Activated CD4-positive, alpha-beta memory T cell treated with anti-CD3 and anti-CD28 coated beads, Interleukin-2, amount 10 ng/mL, durations not matched to agents 7 days and 5 days (primary cell): ENCODE measurements around the gene SGPP1. TPM values are rescaled to one million over a fixed set of nuclear protein-coding genes. Genes with fewer than 3 reads are reported as not detected.
"Not testable (repeated sequence)": the region's sequence is repeated elsewhere in the genome, so short reads cannot be mapped to it uniquely, and the experiment has no call there.

Experiments
- CTCF ChIA-PET: fragments of 350-600 bp; sonication (Branson Sonifier 250); formaldehyde crosslinking; loops from one replicate; lab custom pipeline; 2021; ENCODE audit warnings: antibody characterized with exemption, inconsistent platforms; lab: Charles Lee
- POLR2A ChIA-PET: fragments of 350-600 bp; sonication (Branson Sonifier 250); formaldehyde crosslinking; loops from one replicate; lab custom pipeline; 2021; ENCODE audit warnings: antibody characterized with exemption; lab: Charles Lee
- DNase-seq: peaks from one replicate; pipeline ENCODE4 v3.0.0-alpha.2; 2020
- H3K27ac Mint-ChIP-seq: one replicate; pipeline ENCODE4 v1.8.0; 2021; ENCODE audit warnings: mild to moderate bottlenecking, mixed read lengths
- H3K27me3 Mint-ChIP-seq: one replicate; pipeline ENCODE4 v1.8.0; 2021; ENCODE audit warnings: mixed read lengths
- H3K36me3 Mint-ChIP-seq: one replicate; pipeline ENCODE4 v1.8.0; 2021; ENCODE audit warnings: low read depth, mixed read lengths
- H3K4me1 Mint-ChIP-seq: one replicate; pipeline ENCODE4 v1.8.0; 2021; ENCODE audit warnings: mixed read lengths
- H3K4me3 Mint-ChIP-seq: one replicate; pipeline ENCODE4 v1.8.0; 2021; ENCODE audit warnings: mild to moderate bottlenecking, mixed read lengths
- H3K9me3 Mint-ChIP-seq: one replicate; pipeline ENCODE4 v1.8.0; 2021; ENCODE audit warnings: mixed read lengths
- total RNA-seq, 2 experiments: library from RNA; stranded (reverse); gene quantifications; one replicate each; pipeline ENCODE4 v1.2.3, GENCODE V29; 2021

SGPP1 gene
- total RNA-seq, 2 experiments from 2014 or later: 19.3 to 20.6 TPM

DNA sequence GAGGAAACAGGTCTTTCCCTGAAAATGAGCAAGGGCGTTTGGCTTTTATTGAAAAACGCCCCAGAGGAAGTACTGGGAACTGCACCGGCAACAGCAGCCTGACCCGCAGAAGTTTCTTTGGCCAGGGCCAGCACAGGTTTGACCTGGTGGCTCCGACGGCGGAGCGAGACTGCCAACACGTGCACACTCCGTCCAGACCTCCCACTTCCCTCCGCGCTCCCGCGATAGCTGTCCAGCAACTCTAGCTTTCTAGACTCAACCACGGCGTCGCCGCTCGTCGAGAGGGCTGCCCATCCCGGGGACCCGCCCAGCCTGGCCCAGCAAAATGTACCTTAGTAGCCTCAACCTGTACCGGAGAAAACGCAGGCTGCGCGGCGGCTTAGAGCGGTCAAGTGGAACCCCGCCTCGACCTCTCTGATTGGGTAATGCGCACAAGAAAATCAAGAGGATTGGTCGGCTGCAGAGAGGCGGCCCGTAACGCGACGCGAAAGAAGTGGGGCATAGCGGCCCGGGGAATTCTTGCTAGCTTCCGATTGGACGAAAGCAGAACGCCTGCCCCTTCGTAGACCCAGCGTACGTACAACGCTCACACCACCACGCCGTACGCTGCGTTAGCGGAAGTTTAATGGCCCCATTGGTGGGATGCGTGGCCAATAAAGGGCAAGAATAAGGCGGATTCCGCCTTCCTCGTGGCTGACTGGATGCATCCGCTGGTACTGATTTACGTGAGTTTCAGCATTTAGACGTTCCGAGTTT is 86.2 kb downstream of the SGPP1 start, which contains the start of gene WDR89:
TSS of gene WDR89 (minus strand) at position 399 of the 756 bp plus-strand sequence. CDS start 41,929 bp downstream, outside the sequence.
- Mint-ChIP-seq H3K36me3 (peaks cover 22% of the 10 kb centered on the region), H3K27me3 (no peaks in the 10 kb centered on the region), H3K4me1 (peaks cover 38% of the 10 kb centered on the region), H3K27ac (peak within 1 kb of the TSS; percentile 89), H3K4me3 (peak within 1 kb of the TSS; percentile 80), H3K9me3 (peaks cover 5% of the 10 kb centered on the region)
- ChIA-PET POLR2A (interaction anchor here (0.6 to 3.6 kb wide), 20 partner anchors 9 to 291 kb away, joined by 3 to 57 read pairs (median 4); partner anchors contain the start of genes PPP2R5E and SGPP1), CTCF (interaction anchor here (0.5 to 3.8 kb wide), 14 partner anchors 8 to 252 kb away, joined by 3 to 20 read pairs (median 4); partner anchors contain the start of gene PPP2R5E)
- peak; percentile 98 for DNase-seq

DNA sequence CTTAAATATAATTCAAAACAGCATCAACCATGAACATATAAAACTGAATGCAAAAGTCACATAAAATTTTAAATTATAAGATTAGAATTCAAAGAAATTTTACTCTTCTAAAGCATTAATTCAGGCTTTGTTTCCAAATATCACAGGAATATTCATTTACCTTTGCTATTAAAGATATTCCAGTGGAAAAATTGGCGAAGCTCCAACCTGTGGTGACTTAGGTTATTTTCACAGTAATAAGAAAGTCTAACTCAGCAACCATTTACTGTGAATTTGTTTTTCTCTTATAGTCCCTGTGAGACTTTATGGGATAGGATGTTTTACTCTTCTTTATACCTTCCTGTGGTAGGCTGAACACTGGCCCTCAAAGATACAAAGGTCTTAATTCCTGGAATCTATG is 89.4 kb downstream of the SGPP1 start:
- peak overlapping the region; percentile 55 for H3K27ac Mint-ChIP-seq
- H3K36me3 Mint-ChIP-seq: peaks cover 44% of the 10 kb centered on the region
- ChIA-PET CTCF (interaction anchor here (0.7 kb wide), 1 partner anchor 74 kb away, joined by 3 read pairs; no protein-coding TSS in a partner anchor), POLR2A (no interaction called here)
- DNase-seq: no peak
- H3K4me3 Mint-ChIP-seq: peak overlapping the region; percentile 14
- H3K9me3 Mint-ChIP-seq: peaks cover 21% of the 10 kb centered on the region
- H3K4me1 Mint-ChIP-seq: peaks cover 49% of the 10 kb centered on the region
- no peaks in the 10 kb centered on the region for H3K27me3 Mint-ChIP-seq

DNA sequence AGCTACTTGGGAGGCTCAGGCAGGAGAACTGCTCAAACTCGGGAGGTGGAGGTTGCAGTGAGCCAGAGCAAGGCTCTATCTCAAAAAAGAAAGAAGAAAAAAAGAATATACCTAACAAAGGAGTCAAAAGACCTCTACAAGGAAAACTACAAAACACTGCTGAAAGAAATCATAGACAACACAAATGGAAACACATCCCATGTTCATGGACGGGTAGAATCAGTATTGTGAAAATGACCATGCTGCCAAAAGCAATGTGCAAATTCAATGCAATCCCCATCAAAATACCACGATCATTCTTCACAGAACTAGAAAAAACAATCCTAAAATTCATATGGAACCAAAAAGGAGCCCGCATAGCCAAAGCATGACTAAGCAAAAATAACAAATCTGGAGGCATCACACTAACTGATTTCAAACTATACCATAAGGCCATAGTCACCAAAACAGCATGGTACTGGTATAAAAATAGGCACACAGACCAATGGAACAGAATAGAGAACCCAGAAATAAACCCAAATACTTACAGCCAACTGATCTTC is 91.7 kb downstream of the SGPP1 start:
- Mint-ChIP-seq H3K9me3 (peaks cover 21% of the 10 kb centered on the region), H3K4me1 (peaks cover 45% of the 10 kb centered on the region), H3K36me3 (peaks cover 44% of the 10 kb centered on the region)
- DNase-seq, H3K27me3 Mint-ChIP-seq, H3K27ac Mint-ChIP-seq, H3K4me3 Mint-ChIP-seq, CTCF ChIA-PET: not testable (repeated sequence)
- POLR2A ChIA-PET: interaction anchor here (1.3 kb wide), 1 partner anchor 9 kb away, joined by 3 read pairs; no protein-coding TSS in a partner anchor

Other genes with a start within 250 kb of the SGPP1 start
- 10 to 100 TPM; 44.8 to 46.3 TPM for gene PPP2R5E, start 184.7 kb downstream of the SGPP1 start, total RNA-seq
- 10 to 100 TPM; 20.1 to 21.9 TPM for gene WDR89, start 86.2 kb downstream of the SGPP1 start, total RNA-seq
- gene SYNE2, start 124.9 kb upstream of the SGPP1 start, total RNA-seq: 10 to 100 TPM; 77.7 to 82.4 TPM